HEK293 (cell line): ENCODE data around the gene TTLL13.
"Not testable (repeated sequence)": the region's sequence is repeated elsewhere in the genome, so short reads cannot be mapped to it uniquely, and the experiment has no call there.

ENCODE experiments used
- CTCF ChIA-PET: fragments of 350-600 bp; formaldehyde crosslinking; extraction: SDS; loops from one replicate; lab custom pipeline; 2021; ENCODE audit warnings: antibody characterized with exemption; lab: Yijun Ruan, JAX
- POLR2A ChIA-PET: fragments of 300-600 bp; formaldehyde crosslinking; extraction: SDS; loops from one replicate; lab custom pipeline; 2020; ENCODE audit warnings: antibody characterized with exemption, inconsistent platforms; lab: Yijun Ruan, JAX
- H3K27ac ChIP-seq: fragments of 200-500 bp; sonication (Bioruptor generic); 2 replicates; pipeline ENCODE4 v1.5.1; 2014; ENCODE audit warnings: low read depth, low read length, control low read depth, inconsistent platforms; ENCODE audit errors: extremely low read depth
- H3K36me3 ChIP-seq, 2 experiments: fragments of 200-500 bp in 1 of 2; sonication (Bioruptor generic) in 1 of 2; 1 replicate in 1 of 2; 2 replicates in 1 of 2; pipeline ENCODE4 v1.5.1; 2014 to 2017; ENCODE audit warnings: inconsistent platforms in 2 of 2, low read length in 2 of 2; ENCODE audit not compliant: control insufficient read depth in 2 of 2, insufficient read depth in 1 of 2
- H3K4me1 ChIP-seq: fragments of 200-500 bp; sonication (Bioruptor generic); 2 replicates; pipeline ENCODE4 v1.5.1; 2014; ENCODE audit warnings: mild to moderate bottlenecking, low read length, inconsistent platforms; ENCODE audit not compliant: control insufficient read depth, insufficient read depth
- H3K4me3 ChIP-seq: 2 replicates; pipeline ENCODE4 v1.5.1; 2011; ENCODE audit warnings: low read depth, mild to moderate bottlenecking, control low read depth, low read length, moderate library complexity
- H3K9me3 ChIP-seq: fragments of 200-500 bp; sonication (Bioruptor generic); 2 replicates; pipeline ENCODE4 v1.5.1; 2014; ENCODE audit warnings: low read depth, low read length, inconsistent platforms; ENCODE audit not compliant: control insufficient read depth, insufficient read depth
- CTCF ChIP-seq: fragments of 450-650 bp; formaldehyde crosslinking; IDR thresholded peaks from 2 replicates; pipeline ENCODE4 v1.5.1; 2016; ENCODE audit warnings: missing biosample characterization, missing genetic modification characterization
- HIC1 ChIP-seq: fragments of 450-650 bp; formaldehyde crosslinking; IDR thresholded peaks from 2 replicates; pipeline ENCODE4 v1.5.1; 2016; ENCODE audit warnings: missing biosample characterization, missing genetic modification characterization
- KLF10 ChIP-seq: fragments of 450-650 bp; IDR thresholded peaks from 2 replicates; pipeline ENCODE4 v1.5.1; 2018; ENCODE audit warnings: missing biosample characterization, mild to moderate bottlenecking, missing genetic modification characterization
- PATZ1 ChIP-seq: fragments of 450-650 bp; formaldehyde crosslinking; IDR thresholded peaks from 2 replicates; pipeline ENCODE4 v1.5.1; 2016; ENCODE audit warnings: missing biosample characterization, missing genetic modification characterization
- SP2 ChIP-seq: fragments of 450-650 bp; formaldehyde crosslinking; IDR thresholded peaks from 2 replicates; pipeline ENCODE4 v1.5.1; 2016; ENCODE audit warnings: missing biosample characterization, missing genetic modification characterization
- ZBTB17 ChIP-seq: fragments of 450-650 bp; formaldehyde crosslinking; IDR thresholded peaks from 2 replicates; pipeline ENCODE4 v1.5.1; 2016; ENCODE audit warnings: missing biosample characterization, missing genetic modification characterization
- ZBTB8A ChIP-seq: fragments of 450-650 bp; formaldehyde crosslinking; IDR thresholded peaks from 2 replicates; pipeline ENCODE4 v1.5.1; 2016; ENCODE audit warnings: missing biosample characterization, missing genetic modification characterization
- ZEB2 ChIP-seq: fragments of 450-650 bp; formaldehyde crosslinking; IDR thresholded peaks from 2 replicates; pipeline ENCODE4 v1.5.1; 2016; ENCODE audit warnings: missing biosample characterization, missing genetic modification characterization
- ZNF10 ChIP-seq: fragments of 450-650 bp; formaldehyde crosslinking; IDR thresholded peaks from 2 replicates; pipeline ENCODE4 v1.5.1; 2017; ENCODE audit warnings: missing biosample characterization, missing genetic modification characterization
- ZNF2 ChIP-seq: fragments of 450-650 bp; formaldehyde crosslinking; IDR thresholded peaks from 2 replicates; pipeline ENCODE4 v1.5.1; 2016; ENCODE audit warnings: missing biosample characterization, missing genetic modification characterization
- ZNF391 ChIP-seq: fragments of 450-650 bp; formaldehyde crosslinking; IDR thresholded peaks from 2 replicates; pipeline ENCODE4 v1.5.1; 2016; ENCODE audit warnings: low read depth, missing biosample characterization, missing genetic modification characterization, borderline replicate concordance
- ZNF510 ChIP-seq: fragments of 450-650 bp; formaldehyde crosslinking; IDR thresholded peaks from 2 replicates; pipeline ENCODE4 v1.5.1; 2018; ENCODE audit warnings: mild to moderate bottlenecking, missing genetic modification characterization, missing biosample characterization; ENCODE audit not compliant: insufficient replicate concordance
- ZNF580 ChIP-seq: fragments of 450-650 bp; formaldehyde crosslinking; IDR thresholded peaks from 2 replicates; pipeline ENCODE4 v1.5.1; 2016; ENCODE audit warnings: missing biosample characterization, missing genetic modification characterization
- ZNF600 ChIP-seq: fragments of 450-650 bp; formaldehyde crosslinking; IDR thresholded peaks from 2 replicates; pipeline ENCODE4 v1.5.1; 2016; ENCODE audit warnings: missing biosample characterization, missing genetic modification characterization
- ZNF654 ChIP-seq: fragments of 450-650 bp; formaldehyde crosslinking; IDR thresholded peaks from 2 replicates; pipeline ENCODE4 v1.5.1; 2016; ENCODE audit warnings: low read depth, missing biosample characterization, missing genetic modification characterization
- ZNF664 ChIP-seq: fragments of 450-650 bp; formaldehyde crosslinking; IDR thresholded peaks from 2 replicates; pipeline ENCODE4 v1.5.1; 2016; ENCODE audit warnings: missing biosample characterization, missing genetic modification characterization
- ZSCAN30 ChIP-seq: fragments of 450-650 bp; IDR thresholded peaks from 2 replicates; pipeline ENCODE4 v1.5.1; 2018; ENCODE audit warnings: missing biosample characterization, mild to moderate bottlenecking, missing genetic modification characterization, moderate library complexity

Gene TTLL13

GRCh38 chr15:90293040-90293810, 43.9 kb downstream of the TTLL13 start:
- not testable (repeated sequence) for H3K9me3 ChIP-seq, H3K36me3 ChIP-seq, H3K27ac ChIP-seq, H3K4me1 ChIP-seq, H3K4me3 ChIP-seq
- ChIA-PET CTCF (interaction anchor here (0.6 to 3.8 kb wide), 49 partner anchors 9 to 1198 kb away, joined by 3 to 42 read pairs (median 4); partner anchors contain the start of genes CIB1, GDPGP1 and NGRN), POLR2A (interaction anchor here (0.8 to 1.1 kb wide), 2 partner anchors 41 to 44 kb away, joined by 3 read pairs; partner anchors contain the start of gene TTLL13)
- TF ChIP-seq ZBTB8A (tag by site-specific recombination) (0 out of 2 replicates have a peak, but pooled peaks have one; percentile 21), ZNF654 (tag by site-specific recombination) (peak; percentile 58), ZNF664 (peak; percentile 98), ZEB2 (tag by site-specific recombination) (peak; percentile 63), SP2 (tag by site-specific recombination) (peak; percentile 25; the same call in 1 of the 2 replicates), CTCF (tag by site-specific recombination) (peak; percentile 98), ZNF391 (tag by site-specific recombination) (peak; percentile 31; the same call in 1 of the 2 replicates), ZNF10 (tag by site-specific recombination) (peak; percentile 45; the same call in 1 of the 2 replicates), ZNF2 (tag by site-specific recombination) (peak; percentile 39; the same call in 1 of the 2 replicates), ZBTB17 (tag by site-specific recombination) (peak; percentile 79), PATZ1 (tag by site-specific recombination) (peak; percentile 24; the same call in 1 of the 2 replicates), HIC1 (peak; percentile 64), ZNF580 (tag by site-specific recombination) (0 out of 2 replicates have a peak, but pooled peaks have one; percentile 47), ZNF600 (0 out of 2 replicates have a peak, but pooled peaks have one; percentile 28), ZSCAN30 (tag by site-specific recombination) (0 out of 2 replicates have a peak, but pooled peaks have one; percentile 49)

GRCh38 chr15:90294159-90294558, 44.8 kb downstream of the TTLL13 start:
- Histone ChIP-seq H3K4me3 (no peak overlapping the region), H3K27ac (no peak overlapping the region), H3K9me3 (no peaks in the 10 kb centered on the region), H3K4me1 (no peaks in the 10 kb centered on the region), H3K36me3 (no peaks in the 10 kb centered on the region)
- POLR2A ChIA-PET: no interaction called here
- TF ChIP-seq ZNF510 (tag by site-specific recombination): no peak
- no peak for TF ChIP-seq KLF10
- CTCF ChIA-PET: interaction anchor here (0.6 to 3.8 kb wide), 28 partner anchors 8 to 978 kb away, joined by 3 to 42 read pairs (median 5); partner anchors contain the start of genes CIB1 and GDPGP1
